ENCODE measurements around the gene RIN1. TPM values are rescaled to one million over a fixed set of nuclear protein-coding genes. Genes with fewer than 3 reads are reported as not detected.

RIN1 gene
- total and polyA plus RNA-seq, 2 donors (not counting 3 experiments of a cell fraction or from before 2014, with no cell fraction given): 4.4 to 10.2 TPM

GRCh38 chr11:66371627-66372415 lies 35.6 kb upstream of the RIN1 start, which contains the start of gene SLC29A2:
Gene SLC29A2 (minus strand): TSS chr11:66371760. CDS start chr11:66371591, 169 bp downstream.
- peaks cover 7% of the 10 kb centered on the region for H3K4me1 ChIP-seq (ENCODE audit: control insufficient read depth, extremely low read depth, insufficient read depth, low read length)
- H3K4me2 ChIP-seq (ENCODE audit: insufficient read depth, low read length): peak within 1 kb of the TSS; percentile 68
- H3K36me3 ChIP-seq (ENCODE audit: control insufficient read depth in 2 of 2, extremely low read depth in 1 of 2, insufficient read depth in 2 of 2, low read length in 2 of 2): no peaks in the 10 kb centered on the region
- dilution Hi-C loops (cut with MboI; ENCODE audit: extremely low pct_ligation_motif_present, low sequenced_read_pairs) (no loop called here), intact Hi-C loops (cut with micrococcal nuclease) (no loop called here)
- FAIRE-seq (no peak), DNase-seq (ENCODE audit: low read depth, low spot score) (no peak)
- BruUV-seq (replicated peaks): no TSS peak
- H3K9me1 ChIP-seq (replicated peaks; ENCODE audit: control insufficient read depth, extremely low read depth, insufficient read depth, low read length): no peaks in the 10 kb centered on the region
- no peak within 1 kb of the TSS for H3K9ac ChIP-seq (replicated peaks; ENCODE audit: extremely low read depth, insufficient read depth, low read length)
- TF ChIP-seq CTCF (IDR thresholded peaks at IDR 0.05; ENCODE audit: extremely low read depth in 1 of 2, insufficient read depth in 1 of 2, low read depth in 1 of 2, low read length in 2 of 2) (no peak), EZH2 (IDR thresholded peaks at IDR 0.05; ENCODE audit: borderline replicate concordance, low read depth, low read length, severe bottlenecking) (peak; percentile 45)
- peak within 1 kb of the TSS; percentile 6 for H2AFZ ChIP-seq (ENCODE audit: low read depth, low read length)
- no peaks in the 10 kb centered on the region for H3K79me2 ChIP-seq (ENCODE audit: control insufficient read depth, insufficient read depth, low read length)
- ChIA-PET CTCF (interaction anchor here (0.9 to 3.8 kb wide), 4 partner anchors 8 to 60 kb away, joined by 3 to 29 read pairs (median 4); no protein-coding TSS in a partner anchor), POLR2A (no interaction called here)
- no peaks in the 10 kb centered on the region for H4K20me1 ChIP-seq (replicated peaks; ENCODE audit: control insufficient read depth, extremely low read depth, insufficient read depth, low read length)
- peaks cover 10 to 16% of the 10 kb centered on the region in 2 experiments for H3K27me3 ChIP-seq (ENCODE audit: control insufficient read depth in 2 of 2, insufficient read depth in 2 of 2, low read length in 2 of 2)
- no peak within 1 kb of the TSS for H3K27ac ChIP-seq (ENCODE audit: insufficient read depth, low read depth, low read length)
- H3K9me3 ChIP-seq (replicated peaks; ENCODE audit: control insufficient read depth, insufficient read depth, low read length): no peaks in the 10 kb centered on the region
- H3K4me3 ChIP-seq (replicated peaks in 1 of 3; ENCODE audit: insufficient read depth in 1 of 3, low read depth in 1 of 3, low read length in 3 of 3): peak within 1 kb of the TSS; percentile 41 to 47 (median 45)

Data from endothelial cell of umbilical vein (primary cell).